Measurements from ENCODE around the gene OR4X1.

DNA sequence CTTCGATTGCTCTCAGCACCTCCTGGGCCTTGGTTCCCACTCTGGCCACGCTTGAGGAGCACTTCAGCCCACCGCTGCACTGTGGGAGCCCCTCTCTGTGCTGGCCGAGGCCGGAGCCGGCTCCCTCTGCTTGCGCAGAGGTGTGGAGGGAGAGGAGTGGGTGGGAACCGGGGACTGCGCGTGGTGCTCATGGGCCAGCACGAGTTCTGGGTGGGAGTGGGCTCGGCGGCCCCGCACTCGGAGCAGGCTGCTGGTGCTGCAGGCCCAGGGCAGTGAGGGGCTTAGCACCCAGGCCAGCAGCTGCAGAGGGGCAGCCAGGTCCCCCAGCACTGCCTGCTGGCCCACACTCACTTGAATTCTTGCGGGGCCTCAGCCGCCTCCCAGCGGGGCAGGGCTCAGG lies 34.9 kb upstream of the OR4X1 start:
- TF ChIP-seq, protein P1, sequence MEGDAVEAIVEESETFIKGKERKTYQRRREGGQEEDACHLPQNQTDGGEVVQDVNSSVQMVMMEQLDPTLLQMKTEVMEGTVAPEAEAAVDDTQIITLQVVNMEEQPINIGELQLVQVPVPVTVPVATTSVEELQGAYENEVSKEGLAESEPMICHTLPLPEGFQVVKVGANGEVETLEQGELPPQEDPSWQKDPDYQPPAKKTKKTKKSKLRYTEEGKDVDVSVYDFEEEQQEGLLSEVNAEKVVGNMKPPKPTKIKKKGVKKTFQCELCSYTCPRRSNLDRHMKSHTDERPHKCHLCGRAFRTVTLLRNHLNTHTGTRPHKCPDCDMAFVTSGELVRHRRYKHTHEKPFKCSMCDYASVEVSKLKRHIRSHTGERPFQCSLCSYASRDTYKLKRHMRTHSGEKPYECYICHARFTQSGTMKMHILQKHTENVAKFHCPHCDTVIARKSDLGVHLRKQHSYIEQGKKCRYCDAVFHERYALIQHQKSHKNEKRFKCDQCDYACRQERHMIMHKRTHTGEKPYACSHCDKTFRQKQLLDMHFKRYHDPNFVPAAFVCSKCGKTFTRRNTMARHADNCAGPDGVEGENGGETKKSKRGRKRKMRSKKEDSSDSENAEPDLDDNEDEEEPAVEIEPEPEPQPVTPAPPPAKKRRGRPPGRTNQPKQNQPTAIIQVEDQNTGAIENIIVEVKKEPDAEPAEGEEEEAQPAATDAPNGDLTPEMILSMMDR (IDR thresholded peaks at IDR 0.05; ENCODE audit: insufficient read depth, low read depth, low read length) = no peak
- TF ChIP-seq EZH2 (IDR thresholded peaks at IDR 0.05; ENCODE audit: insufficient read depth, low read length) = no peak
